ENCODE data around the gene TAAR9. TPM values are rescaled to one million over a fixed set of nuclear protein-coding genes. Genes with fewer than 3 reads are reported as not detected.

TAAR9 gene, protein sequence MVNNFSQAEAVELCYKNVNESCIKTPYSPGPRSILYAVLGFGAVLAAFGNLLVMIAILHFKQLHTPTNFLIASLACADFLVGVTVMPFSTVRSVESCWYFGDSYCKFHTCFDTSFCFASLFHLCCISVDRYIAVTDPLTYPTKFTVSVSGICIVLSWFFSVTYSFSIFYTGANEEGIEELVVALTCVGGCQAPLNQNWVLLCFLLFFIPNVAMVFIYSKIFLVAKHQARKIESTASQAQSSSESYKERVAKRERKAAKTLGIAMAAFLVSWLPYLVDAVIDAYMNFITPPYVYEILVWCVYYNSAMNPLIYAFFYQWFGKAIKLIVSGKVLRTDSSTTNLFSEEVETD
- not detected in 2 replicates for total RNA-seq (2022)
- Bru-seq, nascent RNA = not detected
- not detected for BruChase-seq, experiment 1, labeled RNA remaining after a 2-hour chase
- not detected for BruChase-seq, experiment 2, labeled RNA remaining after a 6-hour chase
- long read RNA-seq = 0 reads

DNA sequence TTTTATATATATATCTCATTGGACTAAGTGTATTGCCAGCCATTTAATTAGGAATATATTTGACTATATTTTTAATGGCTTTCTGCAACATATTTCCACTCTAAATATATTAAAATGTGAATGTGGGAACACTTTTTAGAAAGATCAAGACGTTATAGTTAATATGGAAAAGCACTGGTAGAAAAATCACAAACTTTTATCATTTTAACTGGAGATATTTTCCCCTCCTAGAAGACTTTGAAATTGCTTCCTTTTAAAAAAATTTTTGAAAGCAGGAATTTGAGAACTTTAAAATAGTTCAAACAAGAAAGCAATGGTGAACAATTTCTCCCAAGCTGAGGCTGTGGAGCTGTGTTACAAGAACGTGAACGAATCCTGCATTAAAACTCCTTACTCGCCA is at the start of gene TAAR9:
Gene TAAR9, plus strand, starts transcription at position 301 of the 400 bp plus-strand sequence. Its CDS starts 13 bp downstream, at position 314.
- TF ChIP-seq, protein P1, sequence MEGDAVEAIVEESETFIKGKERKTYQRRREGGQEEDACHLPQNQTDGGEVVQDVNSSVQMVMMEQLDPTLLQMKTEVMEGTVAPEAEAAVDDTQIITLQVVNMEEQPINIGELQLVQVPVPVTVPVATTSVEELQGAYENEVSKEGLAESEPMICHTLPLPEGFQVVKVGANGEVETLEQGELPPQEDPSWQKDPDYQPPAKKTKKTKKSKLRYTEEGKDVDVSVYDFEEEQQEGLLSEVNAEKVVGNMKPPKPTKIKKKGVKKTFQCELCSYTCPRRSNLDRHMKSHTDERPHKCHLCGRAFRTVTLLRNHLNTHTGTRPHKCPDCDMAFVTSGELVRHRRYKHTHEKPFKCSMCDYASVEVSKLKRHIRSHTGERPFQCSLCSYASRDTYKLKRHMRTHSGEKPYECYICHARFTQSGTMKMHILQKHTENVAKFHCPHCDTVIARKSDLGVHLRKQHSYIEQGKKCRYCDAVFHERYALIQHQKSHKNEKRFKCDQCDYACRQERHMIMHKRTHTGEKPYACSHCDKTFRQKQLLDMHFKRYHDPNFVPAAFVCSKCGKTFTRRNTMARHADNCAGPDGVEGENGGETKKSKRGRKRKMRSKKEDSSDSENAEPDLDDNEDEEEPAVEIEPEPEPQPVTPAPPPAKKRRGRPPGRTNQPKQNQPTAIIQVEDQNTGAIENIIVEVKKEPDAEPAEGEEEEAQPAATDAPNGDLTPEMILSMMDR (IDR thresholded peaks at IDR 0.05; ENCODE audit: insufficient read depth in 1 of 2, low read depth in 1 of 2, low read length in 1 of 2, severe bottlenecking in 1 of 2, unreplicated experiment in 1 of 2) = no peak
- Mint-ChIP-seq H3K27ac (ENCODE audit: unreplicated experiment) (no peak within 1 kb of the TSS), H3K9me3 (ENCODE audit: unreplicated experiment) (no peaks in the 10 kb centered on the region), H3K4me3 (ENCODE audit: unreplicated experiment) (no peak within 1 kb of the TSS), H3K36me3 (ENCODE audit: insufficient read depth, unreplicated experiment) (no peaks in the 10 kb centered on the region), H3K27me3 (ENCODE audit: insufficient read depth, unreplicated experiment) (peaks cover 5% of the 10 kb centered on the region), H3K4me1 (ENCODE audit: low read depth, unreplicated experiment) (no peaks in the 10 kb centered on the region)
- no peak for DNase-seq
- no TSS peak for BruUV-seq (replicated peaks)
- no peaks in the 10 kb centered on the region for H3K4me1 ChIP-seq
- no peaks in the 10 kb centered on the region for H3K36me3 ChIP-seq (ENCODE audit: control insufficient read depth, insufficient read depth, low read length)
- no peak within 1 kb of the TSS for H3K4me3 ChIP-seq (ENCODE audit: low read depth, low read length)
- intact Hi-C loops (cut with micrococcal nuclease; ENCODE audit: unreplicated experiment) = loop anchor here (10.0 kb wide), 1 partner anchor 57 kb away; no protein-coding TSS in a partner anchor
- H3K9me3 ChIP-seq = no peaks in the 10 kb centered on the region; the same call in 1 of the 2 replicates
- ChIA-PET CTCF (no interaction called here), POLR2A (no interaction called here)
- no peaks in the 10 kb centered on the region for H3K27me3 ChIP-seq (replicated peaks; ENCODE audit: control insufficient read depth, insufficient read depth, low read length)

DNA sequence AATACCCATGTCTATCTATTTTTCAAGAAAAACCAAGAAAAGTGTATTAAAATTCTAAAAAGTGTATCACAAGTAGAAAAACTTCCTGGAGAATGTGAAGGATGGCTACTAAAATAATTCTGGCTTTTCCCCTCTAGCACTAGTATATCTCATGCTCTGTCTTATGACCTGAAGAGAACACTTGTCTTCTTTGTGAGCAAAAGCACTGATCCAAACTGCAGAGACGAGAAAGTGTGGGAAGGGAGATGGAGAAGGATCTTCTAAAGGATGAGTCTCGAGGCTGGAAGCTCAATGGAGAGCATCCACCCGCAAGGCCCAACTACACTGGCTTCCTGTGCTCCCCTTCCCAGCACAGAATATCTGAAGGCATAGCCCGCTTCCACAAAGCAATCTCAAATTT is 48.7 kb upstream of the TAAR9 start:
- H3K36me3 Mint-ChIP-seq (ENCODE audit: insufficient read depth, unreplicated experiment) = peaks cover 9% of the 10 kb centered on the region
- no peaks in the 10 kb centered on the region for H3K27me3 Mint-ChIP-seq (ENCODE audit: insufficient read depth, unreplicated experiment)
- BruUV-seq (replicated peaks) = no TSS peak
- H3K4me1 Mint-ChIP-seq (ENCODE audit: low read depth, unreplicated experiment) = no peaks in the 10 kb centered on the region
- no peak overlapping the region for H3K27ac Mint-ChIP-seq (ENCODE audit: unreplicated experiment)
- no peak overlapping the region for H3K4me3 ChIP-seq (ENCODE audit: low read depth, low read length)
- no peaks in the 10 kb centered on the region for H3K36me3 ChIP-seq (ENCODE audit: control insufficient read depth, insufficient read depth, low read length)
- no peaks in the 10 kb centered on the region for H3K9me3 ChIP-seq
- TF ChIP-seq, protein P1 (IDR thresholded peaks at IDR 0.05; ENCODE audit: insufficient read depth in 1 of 2, low read depth in 1 of 2, low read length in 1 of 2, severe bottlenecking in 1 of 2, unreplicated experiment in 1 of 2) = no peak
- no peak overlapping the region for H3K4me3 Mint-ChIP-seq (ENCODE audit: unreplicated experiment)
- H3K27me3 ChIP-seq (replicated peaks; ENCODE audit: control insufficient read depth, insufficient read depth, low read length) = no peaks in the 10 kb centered on the region
- ChIA-PET POLR2A (no interaction called here), CTCF (interaction anchor here (0.6 kb wide), 1 partner anchor 24 kb away, joined by 3 read pairs; no protein-coding TSS in a partner anchor)
- H3K9me3 Mint-ChIP-seq (ENCODE audit: unreplicated experiment) = no peaks in the 10 kb centered on the region
- H3K4me1 ChIP-seq = no peaks in the 10 kb centered on the region
- intact Hi-C loops (cut with micrococcal nuclease; ENCODE audit: unreplicated experiment) = no loop called here
- no peak for DNase-seq

DNA sequence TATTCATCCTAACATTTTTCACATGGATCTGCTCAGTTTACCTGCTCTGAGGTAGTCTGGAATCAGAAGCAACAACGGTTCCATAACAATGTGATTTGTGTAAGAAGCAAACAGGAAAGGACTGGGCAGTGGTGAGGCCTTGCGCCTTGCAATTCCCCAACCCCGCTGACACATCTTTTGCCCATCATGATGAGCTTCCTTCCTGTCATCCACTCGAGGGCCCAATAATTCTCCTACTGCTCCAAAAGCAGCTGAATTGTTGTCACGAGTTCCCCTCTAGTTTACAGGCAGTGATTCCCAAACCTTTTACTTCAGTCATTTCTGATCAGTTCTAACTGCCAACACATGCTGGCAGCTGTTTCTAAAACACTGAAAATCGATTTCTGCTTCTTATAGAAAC is 48.1 kb upstream of the TAAR9 start:
- H3K9me3 ChIP-seq = no peaks in the 10 kb centered on the region
- no peak overlapping the region for H3K4me3 Mint-ChIP-seq (ENCODE audit: unreplicated experiment)
- POLR2A ChIA-PET = no interaction called here
- intact Hi-C loops (cut with micrococcal nuclease; ENCODE audit: unreplicated experiment) = no loop called here
- no peaks in the 10 kb centered on the region for H3K9me3 Mint-ChIP-seq (ENCODE audit: unreplicated experiment)
- H3K27me3 ChIP-seq (replicated peaks; ENCODE audit: control insufficient read depth, insufficient read depth, low read length) = no peaks in the 10 kb centered on the region
- no peaks in the 10 kb centered on the region for H3K36me3 ChIP-seq (ENCODE audit: control insufficient read depth, insufficient read depth, low read length)
- no TSS peak for BruUV-seq (replicated peaks)
- peaks cover 13% of the 10 kb centered on the region for H3K36me3 Mint-ChIP-seq (ENCODE audit: insufficient read depth, unreplicated experiment)
- no peak overlapping the region for H3K4me3 ChIP-seq (ENCODE audit: low read depth, low read length)
- H3K4me1 Mint-ChIP-seq (ENCODE audit: low read depth, unreplicated experiment) = no peaks in the 10 kb centered on the region
- TF ChIP-seq, protein P1 (IDR thresholded peaks at IDR 0.05; ENCODE audit: insufficient read depth in 1 of 2, low read depth in 1 of 2, low read length in 1 of 2, severe bottlenecking in 1 of 2, unreplicated experiment in 1 of 2) = no peak
- H3K27me3 Mint-ChIP-seq (ENCODE audit: insufficient read depth, unreplicated experiment) = no peaks in the 10 kb centered on the region
- CTCF ChIA-PET = interaction anchor here (0.6 kb wide), 1 partner anchor 25 kb away, joined by 3 read pairs; no protein-coding TSS in a partner anchor
- no peak overlapping the region for H3K27ac Mint-ChIP-seq (ENCODE audit: unreplicated experiment)
- DNase-seq = no peak
- no peaks in the 10 kb centered on the region for H3K4me1 ChIP-seq

All from Caco-2 (cell line).